C4-2B (cell line): Measurements from ENCODE around the gene MAP3K13.
"Not testable (repeated sequence)": the region's sequence is repeated elsewhere in the genome, so short reads cannot be mapped to it uniquely, and the experiment has no call there.

Experiments
- H3K27ac ChIP-seq: fragments of 450-650 bp; 2 replicates; pipeline ENCODE4 v1.5.1; 2017
- CTCF ChIP-seq: fragments of 450-650 bp; conservative IDR thresholded peaks from 2 replicates; pipeline ENCODE4 v1.5.1; 2017; ENCODE audit warnings: mild to moderate bottlenecking
- ZFX ChIP-seq: fragments of 450-650 bp; IDR thresholded peaks from 2 replicates; pipeline ENCODE4 v1.6.1; 2017

Gene MAP3K13

DNA sequence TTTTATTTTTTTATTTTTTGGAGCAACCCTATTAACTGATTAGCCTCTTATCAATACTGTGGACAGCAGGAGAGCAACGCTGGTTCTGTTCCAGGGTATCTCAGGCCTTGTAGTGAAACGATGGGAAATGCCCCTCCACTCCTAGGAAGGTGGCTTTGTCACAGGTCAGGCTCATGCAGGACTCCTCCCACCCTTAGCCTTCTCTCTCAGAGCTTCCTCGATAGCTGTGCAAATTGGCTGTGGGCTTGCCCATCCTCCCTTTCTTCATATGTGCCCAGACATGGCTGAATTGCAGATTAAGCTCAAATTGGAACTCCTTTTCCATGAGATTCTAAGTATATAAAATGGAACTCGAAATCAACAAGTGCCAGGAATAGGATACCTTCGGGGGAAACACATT, 97.4 kb downstream of the MAP3K13 start:
- no peak overlapping the region for H3K27ac ChIP-seq
- TF ChIP-seq ZFX (no peak), CTCF (no peak)

DNA sequence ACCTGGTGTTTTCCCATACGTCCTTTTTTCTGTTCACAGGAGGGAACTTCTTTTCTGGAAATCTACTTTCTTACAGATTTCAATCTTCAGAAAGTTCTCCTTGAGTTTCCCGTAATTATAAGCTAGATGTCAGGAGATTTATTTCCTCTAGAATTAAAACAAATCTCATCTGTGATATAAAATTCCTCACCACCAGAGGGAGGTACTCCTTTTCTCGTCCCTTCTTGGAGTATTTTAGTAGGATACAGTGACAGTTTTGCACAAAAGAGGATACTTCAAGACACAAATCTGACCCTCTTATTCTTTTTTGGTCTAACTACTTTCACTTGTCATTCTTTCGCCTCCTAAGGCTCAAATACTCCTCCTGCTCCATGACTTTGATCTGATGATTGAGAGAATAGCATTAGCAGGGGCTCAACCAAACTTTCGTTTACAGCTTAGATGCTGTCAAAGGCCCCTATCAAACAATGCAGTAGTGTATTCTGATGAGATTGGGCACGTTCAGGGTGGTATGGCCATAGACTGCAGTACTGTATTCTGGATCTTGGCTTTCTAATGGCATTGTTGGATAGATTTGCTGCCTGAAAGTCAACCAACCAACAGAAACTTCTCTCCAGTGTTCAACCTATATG, 97.9 kb downstream of the MAP3K13 start:
- H3K27ac ChIP-seq: no peak overlapping the region
- TF ChIP-seq CTCF (peak; percentile 84), ZFX (no peak)

- no peak for TF ChIP-seq CTCF
- TF ChIP-seq ZFX: no peak
- no peak overlapping the region for H3K27ac ChIP-seq
Observed at GRCh38 chr3:185465471-185465870, 102.5 kb downstream of the MAP3K13 start.

GRCh38 chr3:185466123-185466522, 103.2 kb downstream of the MAP3K13 start:
- H3K27ac ChIP-seq: not testable (repeated sequence)

GRCh38 chr3:185469542-185469941, 106.6 kb downstream of the MAP3K13 start:
- no peak overlapping the region for H3K27ac ChIP-seq
- no peak for TF ChIP-seq ZFX
- TF ChIP-seq CTCF: no peak

- no peak overlapping the region for H3K27ac ChIP-seq
Observed at GRCh38 chr3:185470323-185470722, 107.4 kb downstream of the MAP3K13 start.

GRCh38 chr3:185473290-185473815, 110.4 kb downstream of the MAP3K13 start:
- H3K27ac ChIP-seq: no peak overlapping the region
- TF ChIP-seq ZFX (no peak), CTCF (no peak)

More at GRCh38 chr3:185470323-185470722, 107.4 kb downstream of the MAP3K13 start:
- TF ChIP-seq ZFX (no peak), CTCF (no peak)

DNA sequence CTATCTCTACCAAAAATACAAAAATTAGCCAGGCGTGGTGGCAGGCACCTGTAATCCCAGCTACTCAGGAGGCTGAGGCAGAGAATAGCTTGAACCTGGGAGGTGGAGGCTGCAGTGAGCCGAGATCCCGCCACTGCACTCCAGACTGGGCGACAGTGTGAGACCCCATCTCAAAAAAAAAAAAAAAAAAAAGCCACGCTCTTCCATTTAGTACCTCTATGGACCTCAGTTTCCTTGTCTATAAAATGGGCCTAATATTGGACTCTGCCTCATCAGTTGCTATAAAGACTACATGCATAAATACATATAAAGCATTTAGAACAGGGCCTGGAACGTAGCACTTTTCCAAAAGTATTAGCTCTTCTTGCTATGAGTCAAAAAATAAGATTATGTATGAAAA, 112.0 kb downstream of the MAP3K13 start:
- not testable (repeated sequence) for H3K27ac ChIP-seq
